OCI-LY7 (cell line): ENCODE measurements around the gene RAB40C. TPM values are rescaled to one million over a fixed set of nuclear protein-coding genes. Genes with fewer than 3 reads are reported as not detected.

Source experiments
- BruUV-seq: library from RNA; stranded (reverse); fragments of 400-500 nt; replicated peaks from 2 replicates; lab custom pipeline; 2021; lab: Mats Ljungman, UMichigan
- CTCF ChIA-PET: fragments of 300-600 bp; sonication (Branson Sonifier 250); formaldehyde crosslinking; loops from one replicate; lab custom pipeline; 2022; ENCODE audit warnings: antibody characterized with exemption; ENCODE audit not compliant: unreplicated experiment; lab: Charles Lee
- POLR2A ChIA-PET: fragments of 300-600 bp; sonication (Branson Sonifier 250); formaldehyde crosslinking; loops from one replicate; lab custom pipeline; 2022; ENCODE audit warnings: antibody characterized with exemption; lab: Charles Lee
- DNase-seq: peaks from one replicate; pipeline ENCODE4 v3.0.0-alpha.2; 2015; ENCODE audit warnings: low spot score
- H2AFZ ChIP-seq: fragments of 200-600 bp; sonication (generic), shearing (Covaris generic); 2 replicates; pipeline ENCODE4 v1.6.1; 2014; ENCODE audit warnings: mild to moderate bottlenecking, antibody characterized with exemption, low read length, moderate library complexity
- H3K27ac ChIP-seq: fragments of 200-600 bp; sonication (generic); 2 replicates; pipeline ENCODE4 v1.5.1; 2014; ENCODE audit warnings: mixed run types, low read depth, mild to moderate bottlenecking, moderate library complexity, low read length, inconsistent platforms; ENCODE audit not compliant: poor library complexity, severe bottlenecking
- H3K36me3 ChIP-seq: fragments of 200-600 bp; sonication (generic); 2 replicates; pipeline ENCODE4 v1.6.1; 2014; ENCODE audit warnings: mild to moderate bottlenecking, antibody characterized with exemption, low read length, moderate library complexity, mixed read lengths; ENCODE audit not compliant: insufficient read depth
- H3K4me1 ChIP-seq: fragments of 200-600 bp; sonication (generic); 2 replicates; pipeline ENCODE4 v1.5.1; 2014; ENCODE audit warnings: mild to moderate bottlenecking, low read length; ENCODE audit not compliant: insufficient read depth, poor library complexity, severe bottlenecking
- H3K4me2 ChIP-seq: fragments of 200-600 bp; sonication (generic); 2 replicates; pipeline ENCODE4 v1.6.1; 2014; ENCODE audit warnings: mild to moderate bottlenecking, low read length
- H3K4me3 ChIP-seq: fragments of 200-600 bp; sonication (generic); 2 replicates; pipeline ENCODE4 v1.5.1; 2014; ENCODE audit warnings: mild to moderate bottlenecking, low read depth, low read length; ENCODE audit not compliant: poor library complexity, severe bottlenecking
- H3K79me2 ChIP-seq: fragments of 200-600 bp; sonication (generic); 2 replicates; pipeline ENCODE4 v1.6.1; 2016; ENCODE audit warnings: low read depth, mild to moderate bottlenecking, low read length, moderate library complexity, mixed read lengths; ENCODE audit not compliant: insufficient read depth
- H3K9me2 ChIP-seq: fragments of 200-600 bp; sonication (generic); 2 replicates; pipeline ENCODE4 v1.6.1; 2016; ENCODE audit warnings: mild to moderate bottlenecking, low read length, mixed read lengths; ENCODE audit not compliant: insufficient read depth
- H3K9me3 ChIP-seq: fragments of 200-600 bp; sonication (generic); 2 replicates; pipeline ENCODE4 v1.6.1; 2014; ENCODE audit warnings: mild to moderate bottlenecking, mixed run types, low read length, mixed read lengths
- H4K20me1 ChIP-seq: fragments of 200-600 bp; sonication (generic); 2 replicates; pipeline ENCODE4 v1.6.1; 2014; ENCODE audit warnings: mild to moderate bottlenecking, antibody characterized with exemption, low read length, moderate library complexity, mixed read lengths; ENCODE audit not compliant: insufficient read depth
- CTCF ChIP-seq: fragments of 200-600 bp; sonication (generic); conservative IDR thresholded peaks from 2 replicates; pipeline ENCODE4 v1.5.1; 2014; ENCODE audit warnings: mild to moderate bottlenecking, antibody characterized with exemption, low read length, moderate library complexity, mixed read lengths
- EZH2phosphoT487 ChIP-seq: fragments of 200-600 bp; sonication (generic); IDR thresholded peaks from 2 replicates; pipeline ENCODE4 v1.6.1; 2018; ENCODE audit warnings: low read depth, borderline replicate concordance, mild to moderate bottlenecking, mixed run types, antibody characterized with exemption, low read length, moderate library complexity, mixed read lengths
- intact Hi-C: fragments of 100-400 bp; cut with micrococcal nuclease; formaldehyde crosslinking; loops from one replicate; pipeline ENCODE4 v1.10.0; 2022; ENCODE audit not compliant: unreplicated experiment
- total RNA-seq, 2 experiments: library from RNA; depleted of rRNA in 1 of 2; stranded (reverse); fragments of >200 nt in 1 of 2; shearing (Covaris generic) in 1 of 2; gene quantifications; 2 replicates each; pipeline ENCODE4 v1.2.3, GENCODE V29; 2014 to 2022

RAB40C gene
- total RNA-seq, 2 experiments from 2014 or later = 19.3 to 20.9 TPM

GRCh38 chr16:624526-625070 is 34.7 kb downstream of the RAB40C start:
- intact Hi-C loops = no loop called here
- Histone ChIP-seq H3K4me3 (no peak overlapping the region), H3K4me2 (no peak overlapping the region), H3K27ac (no peak overlapping the region), H3K9me2 (no peaks in the 10 kb centered on the region), H3K36me3 (no peaks in the 10 kb centered on the region), H3K79me2 (no peaks in the 10 kb centered on the region), H2AFZ (no peak overlapping the region), H3K4me1 (no peaks in the 10 kb centered on the region), H3K9me3 (no peaks in the 10 kb centered on the region), H4K20me1 (no peaks in the 10 kb centered on the region)
- ChIA-PET CTCF (no interaction called here), POLR2A (no interaction called here)
- no peak for TF ChIP-seq EZH2phosphoT487
- TF ChIP-seq CTCF = no peak
- no peak for DNase-seq
- BruUV-seq = no TSS peak

- Histone ChIP-seq H3K79me2 (no peaks in the 10 kb centered on the region), H2AFZ (no peak overlapping the region), H3K9me3 (no peaks in the 10 kb centered on the region), H4K20me1 (no peaks in the 10 kb centered on the region), H3K4me2 (no peak overlapping the region), H3K4me3 (no peak overlapping the region), H3K27ac (no peak overlapping the region), H3K4me1 (no peaks in the 10 kb centered on the region), H3K36me3 (no peaks in the 10 kb centered on the region), H3K9me2 (no peaks in the 10 kb centered on the region)
- BruUV-seq = no TSS peak
- intact Hi-C loops = no loop called here
- CTCF ChIA-PET = no interaction called here
- TF ChIP-seq EZH2phosphoT487 (no peak), CTCF (no peak)
- POLR2A ChIA-PET = no interaction called here
- no peak for DNase-seq
Measured at GRCh38 chr16:625117-625976, 35.5 kb downstream of the RAB40C start.
